ENCODE measurements around the gene PLCD1.

GRCh38 chr3:38019658-38020341, 9.6 kb downstream of the PLCD1 start:
- TF ChIP-seq CTCF (IDR thresholded peaks at IDR 0.05): no peak
- no peak for TF ChIP-seq POLR2AphosphoS5 (IDR thresholded peaks at IDR 0.05)
- TF ChIP-seq POLR2A (IDR thresholded peaks at IDR 0.05): no peak
